Stomach (tissue), 4 donors: ENCODE results near the gene OR2A25.

Experiments
- CTCF ChIP-seq, 7 experiments: fragments of 450-650 bp in 4 of 7; fragments of 200-600 bp in 3 of 7; sonication (generic) in 3 of 7; IDR thresholded peaks; one replicate each; pipeline ENCODE4 v1.5.1; 2016 to 2019; ENCODE audit warnings: antibody characterized with exemption in 7 of 7, control low read depth in 2 of 7, mild to moderate bottlenecking in 1 of 7
- EP300 ChIP-seq: sonication (generic); formaldehyde crosslinking; IDR thresholded peaks from one replicate; pipeline ENCODE4 v1.6.1; 2017; ENCODE audit warnings: antibody characterized with exemption
- POLR2A ChIP-seq, 4 donors: fragments of 450-650 bp; IDR thresholded peaks; one replicate each; pipeline ENCODE4 v1.6.1; 2016; ENCODE audit warnings: antibody characterized with exemption in 4 of 4, control low read depth in 2 of 4, mild to moderate bottlenecking in 1 of 4, moderate library complexity in 1 of 4
- POLR2AphosphoS5 ChIP-seq, 3 donors: sonication (generic); formaldehyde crosslinking; IDR thresholded peaks; one replicate each; pipeline ENCODE4 v1.6.1; 2016; ENCODE audit warnings: antibody characterized with exemption in 3 of 3

GRCh38 chr7:144098776-144099175, 29.2 kb downstream of the OR2A25 start:
- TF ChIP-seq CTCF (IDR thresholded peaks at IDR 0.05) (no peak), EP300 (no peak), POLR2AphosphoS5 (IDR thresholded peaks at IDR 0.05) (no peak), POLR2A (IDR thresholded peaks at IDR 0.05) (no peak)
